Measurements from ENCODE around the gene S100A5.
A peak's percentile ranks its signal among the peaks of the same experiment; 100 is the strongest.

Gene S100A5

DNA sequence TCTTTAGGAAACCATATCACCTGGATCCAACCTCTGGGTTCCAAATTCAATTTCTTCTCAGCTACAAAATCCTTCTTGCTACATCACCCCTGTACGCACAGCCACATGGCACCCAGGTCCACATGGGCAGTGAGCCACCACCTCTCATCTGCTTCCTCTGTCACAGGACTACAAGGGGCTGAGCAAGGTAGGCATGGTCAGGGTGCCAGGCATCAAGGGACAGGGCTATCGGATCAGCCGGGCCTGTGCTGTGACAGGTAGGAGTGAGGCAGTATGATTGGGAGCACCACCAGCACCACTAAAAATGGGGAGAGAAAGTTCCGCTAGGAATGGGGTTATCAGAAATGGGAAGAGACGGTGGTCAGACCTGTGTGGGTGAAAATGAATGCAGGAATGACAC lies 34.3 kb downstream of the S100A5 start:
- DNase-seq: no peak

DNA sequence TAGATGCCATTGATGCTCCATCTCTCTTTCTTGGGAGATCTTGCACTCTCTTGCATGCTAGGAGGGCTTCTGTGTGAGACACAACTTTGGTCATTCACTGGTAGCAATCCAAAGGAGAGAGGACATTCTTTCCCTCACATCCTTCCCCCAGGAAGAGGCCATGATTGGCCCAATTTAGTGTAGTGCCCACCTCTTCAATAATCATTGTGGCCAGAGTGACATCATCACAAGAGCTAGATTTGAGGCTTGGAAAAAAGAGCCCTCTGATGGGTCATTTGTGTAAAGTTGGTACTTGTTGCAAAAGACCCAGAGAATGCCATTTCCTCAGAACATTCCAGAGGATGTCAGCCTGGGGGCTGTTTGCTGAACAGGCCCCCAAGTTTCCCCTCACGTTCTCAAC lies 35.2 kb downstream of the S100A5 start:
- no peak for DNase-seq

DNA sequence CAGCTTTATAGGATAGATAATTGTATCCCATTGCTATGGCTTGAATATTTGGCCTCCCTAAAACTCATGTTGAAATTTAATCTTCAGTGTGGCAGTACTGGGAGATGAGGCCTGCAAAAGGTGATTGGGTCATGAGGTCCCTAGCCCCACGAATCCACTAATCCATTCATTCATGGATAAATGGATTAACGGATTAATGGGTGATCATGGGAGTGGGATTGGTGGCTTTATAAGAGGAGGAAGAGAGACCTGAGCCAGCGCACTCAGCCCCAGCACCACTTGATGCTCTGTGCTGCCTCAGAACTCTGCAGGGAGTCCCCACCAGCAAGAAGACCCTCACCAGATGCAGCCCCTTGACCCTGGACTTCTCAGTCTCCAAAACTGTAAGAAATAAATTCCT lies 37.0 kb downstream of the S100A5 start:
- DNase-seq: no peak

DNA sequence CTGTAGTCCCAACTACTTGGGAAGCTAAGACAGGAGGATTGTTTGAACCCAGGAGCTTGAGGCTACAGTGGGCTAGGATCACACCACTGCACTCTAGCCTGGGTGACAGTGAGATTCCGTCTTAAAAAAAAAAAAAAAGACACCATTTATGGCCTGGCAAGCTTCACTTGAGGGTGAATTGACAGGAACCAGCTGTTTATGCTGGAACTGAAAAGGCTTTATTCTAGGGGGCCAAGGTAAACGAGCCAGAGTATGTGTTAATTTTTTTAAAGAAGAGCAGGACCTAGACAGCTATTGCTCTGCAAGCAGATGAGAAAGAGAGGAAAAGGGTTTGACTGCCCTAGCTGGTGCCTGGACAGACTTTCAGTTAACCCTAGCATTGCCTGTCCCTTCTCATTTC lies 42.0 kb downstream of the S100A5 start:
- DNase-seq: no peak

DNA sequence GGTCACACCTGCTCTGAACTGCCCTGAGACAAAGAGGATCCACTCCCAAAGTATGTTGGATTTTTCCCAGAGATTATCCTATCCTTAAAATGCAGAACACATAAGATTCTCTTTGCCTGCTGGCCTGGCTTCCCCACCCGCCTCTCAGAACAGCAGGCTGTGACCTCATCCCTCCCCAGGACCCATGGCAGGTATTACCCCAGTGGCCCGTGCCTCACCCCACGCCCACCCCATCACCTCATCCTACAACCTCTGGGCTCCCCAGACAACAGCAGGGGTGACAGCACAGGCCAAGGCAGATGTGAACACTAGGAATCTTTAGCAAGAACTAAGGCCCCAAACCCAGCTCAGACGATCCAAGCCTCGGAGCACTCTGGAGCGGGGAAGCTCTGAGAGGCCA lies 45.2 kb downstream of the S100A5 start:
- DNase-seq: no peak

DNA sequence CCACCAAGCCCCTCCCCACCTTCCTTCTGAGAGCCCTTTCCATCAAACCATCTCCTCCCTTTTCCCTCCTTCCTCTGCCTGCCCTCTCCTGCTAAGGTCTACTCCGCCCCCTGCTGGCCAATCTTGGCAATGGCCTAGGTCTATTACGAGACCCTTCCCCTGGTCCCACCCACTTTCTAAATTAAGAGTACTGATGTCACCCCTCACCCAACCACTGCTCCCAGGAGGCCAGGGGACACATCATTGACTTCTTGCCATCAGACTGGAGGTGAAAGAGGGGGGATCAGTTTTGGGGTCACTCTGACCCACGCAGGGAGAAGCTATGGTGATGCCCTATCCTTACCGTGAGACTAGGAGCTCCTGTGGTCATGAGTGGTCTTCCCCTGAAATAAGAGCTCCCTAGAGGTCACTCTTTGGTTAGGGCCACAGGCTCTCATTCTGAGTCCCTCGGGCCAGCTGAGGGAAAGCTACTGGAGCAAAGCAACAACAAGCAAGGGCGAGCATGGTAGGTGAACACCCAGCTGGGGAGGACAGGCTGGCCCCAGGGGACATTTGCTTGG lies 45.7 kb downstream of the S100A5 start:
- peak; percentile 74 to 92 (median 84) for DNase-seq

DNA sequence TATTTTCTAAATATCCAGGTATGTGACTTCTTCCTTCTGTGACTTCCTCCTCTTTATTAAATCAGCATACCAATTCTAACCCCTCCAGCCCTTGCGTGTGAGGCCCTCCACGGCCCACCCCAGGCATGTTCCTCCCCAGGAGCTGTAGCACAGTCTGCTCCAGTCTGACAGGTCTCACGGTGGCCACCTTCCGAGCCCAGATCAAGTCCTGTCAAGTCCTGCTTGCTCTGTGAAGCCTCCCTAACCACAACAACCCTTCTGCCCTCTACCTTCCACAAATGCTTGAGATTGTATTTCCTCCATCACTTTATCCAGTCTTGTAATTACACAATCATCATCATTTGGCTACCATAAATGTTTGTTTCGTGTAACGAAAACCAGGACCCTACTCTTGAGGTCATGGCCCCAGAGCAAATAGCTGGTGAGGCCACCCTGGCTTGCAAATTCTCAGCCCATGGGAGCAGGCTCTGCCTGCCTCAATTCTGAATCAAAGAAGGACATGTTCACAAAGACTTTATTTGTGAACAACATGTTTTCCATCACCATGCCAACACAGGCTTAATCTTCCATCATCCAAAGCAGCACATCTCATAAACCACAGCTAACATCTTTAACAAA lies 47.3 kb downstream of the S100A5 start:
- DNase-seq: no peak

DNA sequence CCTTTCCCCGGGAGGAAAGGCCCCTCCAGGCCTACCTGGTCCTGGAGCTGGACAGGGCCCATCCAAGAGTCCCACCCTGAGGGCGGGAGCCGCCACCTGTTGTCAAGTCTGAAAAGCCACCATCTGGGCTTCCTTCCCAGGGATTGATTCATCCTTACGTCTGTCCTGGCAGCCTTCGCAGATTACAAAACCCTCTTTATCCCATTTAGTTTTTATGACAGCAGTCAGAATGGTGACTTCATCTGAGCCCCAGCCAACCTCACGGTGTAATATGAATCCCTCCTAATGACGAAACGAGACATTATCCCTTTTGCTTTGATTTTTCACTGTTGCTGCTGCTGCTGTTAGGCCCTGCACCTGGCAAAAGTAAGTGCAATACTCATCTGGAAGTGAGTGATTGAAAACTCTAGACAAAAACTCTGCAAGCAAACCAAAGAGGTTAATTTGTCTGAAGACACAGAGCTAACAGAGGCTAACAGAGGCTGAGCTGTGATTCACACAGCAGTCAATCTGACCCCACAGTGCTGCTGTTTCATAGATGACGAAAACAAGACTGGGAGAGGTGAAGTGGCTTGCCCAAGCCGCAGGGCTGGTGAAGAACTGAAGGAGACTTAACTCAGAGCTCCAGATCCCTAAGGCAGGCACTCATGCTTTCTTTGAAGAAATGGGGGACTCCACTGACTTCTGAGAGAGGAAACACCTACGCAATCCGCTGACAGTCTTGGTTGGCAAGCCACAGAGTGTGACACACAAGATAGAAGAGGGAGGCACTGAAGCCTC lies 50.3 kb downstream of the S100A5 start:
- peak; percentile 72 to 90 (median 87) for DNase-seq

DNA sequence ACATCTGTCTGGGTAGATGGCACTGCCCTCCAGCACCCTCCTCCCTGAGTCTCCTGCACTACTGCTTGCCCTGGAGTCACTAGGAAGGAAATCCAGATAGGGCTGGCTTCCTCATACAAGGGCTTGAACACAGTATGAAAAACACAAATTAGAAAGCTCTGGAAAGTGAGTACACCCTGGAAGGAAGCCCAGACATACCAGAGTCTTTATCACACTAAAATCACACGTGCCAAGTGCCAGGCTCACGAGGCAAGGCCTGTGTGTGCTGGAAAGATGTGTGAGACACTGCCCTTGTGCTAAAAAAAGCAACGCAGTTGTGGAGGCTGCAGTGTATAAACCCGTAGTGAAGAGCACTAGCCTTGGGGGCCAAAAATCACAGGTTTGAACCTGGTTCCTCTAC lies 52.0 kb downstream of the S100A5 start:
- DNase-seq: no peak

DNA sequence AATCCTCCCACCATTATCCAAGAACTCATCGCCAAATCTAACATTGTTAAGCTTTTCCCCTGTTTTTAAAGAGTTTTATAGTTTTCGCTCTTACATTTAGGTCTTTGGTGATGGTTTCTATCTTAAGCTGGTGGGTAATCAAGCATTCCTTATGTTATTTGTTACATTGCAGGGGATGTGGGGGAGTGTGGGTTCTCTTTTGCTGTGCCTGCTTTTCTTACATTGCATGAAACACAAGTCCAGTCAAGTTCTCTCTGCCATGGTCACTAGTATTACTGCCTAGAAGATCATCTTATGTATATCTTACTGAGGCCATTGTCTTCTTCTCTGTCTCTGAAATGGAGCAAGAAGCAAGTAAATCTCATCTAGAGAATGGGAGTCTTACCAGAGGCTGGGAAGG lies 53.0 kb downstream of the S100A5 start:
- DNase-seq: no peak

Data from suppressor macrophage treated with lipopolysaccharide for 1 hour (primary cell).